ENCODE results near the gene FARS2.
A peak's percentile ranks its signal among the peaks of the same experiment; 100 is the strongest.

The FARS2 gene

GRCh38 chr6:5569491-5569890, 308.2 kb downstream of the FARS2 start:
- DNase-seq (ENCODE audit: extremely low read depth, low read depth) = peak; percentile 2
- TF ChIP-seq CTCF (IDR thresholded peaks at IDR 0.05; ENCODE audit: low read depth, low read length, missing control alignments) = no peak
- no peak overlapping the region for H3K4me3 ChIP-seq (replicated peaks; ENCODE audit: low read depth, low read length)

GRCh38 chr6:5570641-5571040, 309.3 kb downstream of the FARS2 start:
- TF ChIP-seq CTCF (IDR thresholded peaks at IDR 0.05; ENCODE audit: low read depth, low read length, missing control alignments) = no peak
- H3K4me3 ChIP-seq (replicated peaks; ENCODE audit: low read depth, low read length) = no peak overlapping the region
- no peak for DNase-seq (ENCODE audit: extremely low read depth, low read depth)

- TF ChIP-seq CTCF (IDR thresholded peaks at IDR 0.05; ENCODE audit: low read depth, low read length, missing control alignments) = no peak
- no peak for DNase-seq (ENCODE audit: extremely low read depth, low read depth)
- H3K4me3 ChIP-seq (replicated peaks; ENCODE audit: low read depth, low read length) = no peak overlapping the region
Measured at GRCh38 chr6:5580736-5581581, 319.6 kb downstream of the FARS2 start.

GRCh38 chr6:5582762-5583161, 321.4 kb downstream of the FARS2 start:
- H3K4me3 ChIP-seq (replicated peaks; ENCODE audit: low read depth, low read length) = no peak overlapping the region
- peak; percentile 7 for TF ChIP-seq CTCF (IDR thresholded peaks at IDR 0.05; ENCODE audit: low read depth, low read length, missing control alignments)
- DNase-seq (ENCODE audit: extremely low read depth, low read depth) = no peak

GRCh38 chr6:5583528-5583927, 322.2 kb downstream of the FARS2 start:
- DNase-seq (ENCODE audit: extremely low read depth, low read depth) = no peak
- no peak for TF ChIP-seq CTCF (IDR thresholded peaks at IDR 0.05; ENCODE audit: low read depth, low read length, missing control alignments)

GRCh38 chr6:5584078-5584482, 322.8 kb downstream of the FARS2 start:
- peak; percentile 10 for DNase-seq (ENCODE audit: extremely low read depth, low read depth)
- TF ChIP-seq CTCF (IDR thresholded peaks at IDR 0.05; ENCODE audit: low read depth, low read length, missing control alignments) = no peak
- H3K4me3 ChIP-seq (replicated peaks; ENCODE audit: low read depth, low read length) = no peak overlapping the region

More at GRCh38 chr6:5583528-5583927, 322.2 kb downstream of the FARS2 start:
- no peak overlapping the region for H3K4me3 ChIP-seq (replicated peaks; ENCODE audit: low read depth, low read length)
